IPS-NIHi11 (cell line): ENCODE measurements around the gene CXCL11.
"Not testable (repeated sequence)": the region's sequence is repeated elsewhere in the genome, so short reads cannot be mapped to it uniquely, and the experiment has no call there.

Source experiments
- DNase-seq: peaks from one replicate; pipeline ENCODE4 v3.0.0; 2012; ENCODE audit warnings: mixed read lengths, low spot score

Gene CXCL11

DNA sequence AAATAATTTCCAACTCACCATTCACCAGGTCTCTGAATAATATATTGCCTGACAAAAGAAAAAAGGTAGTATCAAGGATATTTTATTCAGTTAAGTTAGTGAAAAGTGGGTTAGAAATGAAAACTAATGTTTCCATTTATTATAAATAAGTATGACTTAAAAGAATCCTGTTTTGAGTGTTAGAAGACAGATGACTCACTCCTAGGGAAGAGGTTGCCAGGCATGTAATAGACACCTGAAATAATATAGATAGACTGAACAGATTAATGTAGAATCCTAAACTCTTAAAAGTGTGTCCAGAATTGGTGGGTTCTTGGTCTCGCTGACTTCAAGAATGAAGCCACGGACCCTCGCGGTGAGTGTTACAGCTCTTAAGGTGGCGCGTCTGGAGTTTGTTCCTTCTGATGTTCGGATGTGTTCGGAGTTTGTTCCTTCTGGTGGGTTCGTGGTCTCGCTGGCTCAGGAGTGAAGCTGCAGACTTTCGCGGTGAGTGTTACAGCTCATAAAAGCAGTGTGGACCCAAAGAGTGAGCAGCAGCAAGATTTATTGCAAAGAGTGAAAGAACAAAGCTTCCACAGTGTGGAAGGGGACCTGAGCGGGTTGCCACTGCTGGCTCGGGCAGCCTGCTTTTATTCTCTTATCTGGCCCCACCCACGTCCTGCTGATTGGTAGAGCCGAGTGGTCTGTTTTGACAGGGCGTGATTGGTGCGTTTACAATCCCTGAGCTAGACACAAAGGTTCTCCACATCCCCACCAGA, 6.5 kb upstream of the CXCL11 start:
- DNase-seq, result not testable (repeated sequence)

DNA sequence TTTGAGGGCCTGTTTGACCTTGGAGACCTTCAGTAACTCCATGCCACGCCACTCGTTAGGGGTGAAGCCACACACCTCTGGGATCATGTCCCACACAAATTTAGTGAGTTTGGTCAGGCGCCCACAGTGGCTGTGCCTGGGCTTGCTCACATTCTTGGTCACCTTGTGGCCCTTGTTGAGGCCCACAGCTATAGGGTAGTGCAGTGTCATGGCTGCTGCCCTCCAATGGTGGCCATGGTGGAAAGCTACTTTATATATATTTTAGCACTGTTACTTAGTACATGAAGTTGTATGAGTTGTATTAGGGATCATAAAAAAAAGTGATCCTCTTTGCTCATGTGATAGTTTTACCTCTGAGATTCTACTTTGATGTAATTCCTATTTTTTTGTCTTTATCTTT, 985 bp upstream of the CXCL11 start:
- DNase-seq, result no peak

DNA sequence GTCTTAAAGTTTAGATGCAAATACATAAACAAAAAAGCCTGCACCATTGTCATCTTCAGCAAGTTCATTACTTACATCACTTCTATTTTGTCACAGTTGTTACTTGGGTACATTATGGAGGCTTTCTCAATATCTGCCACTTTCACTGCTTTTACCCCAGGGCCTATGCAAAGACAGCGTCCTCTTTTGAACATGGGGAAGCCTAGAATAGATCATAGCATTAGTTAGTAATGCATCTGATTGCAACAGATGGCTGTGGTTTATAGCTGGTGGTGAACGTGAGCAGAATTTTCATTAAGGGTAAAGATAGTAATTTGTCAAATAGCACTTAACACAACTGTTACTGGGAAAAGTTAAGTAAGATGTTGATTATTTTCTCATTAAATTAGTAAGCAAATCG, 729 bp downstream of the CXCL11 start:
- DNase-seq, result no peak

DNA sequence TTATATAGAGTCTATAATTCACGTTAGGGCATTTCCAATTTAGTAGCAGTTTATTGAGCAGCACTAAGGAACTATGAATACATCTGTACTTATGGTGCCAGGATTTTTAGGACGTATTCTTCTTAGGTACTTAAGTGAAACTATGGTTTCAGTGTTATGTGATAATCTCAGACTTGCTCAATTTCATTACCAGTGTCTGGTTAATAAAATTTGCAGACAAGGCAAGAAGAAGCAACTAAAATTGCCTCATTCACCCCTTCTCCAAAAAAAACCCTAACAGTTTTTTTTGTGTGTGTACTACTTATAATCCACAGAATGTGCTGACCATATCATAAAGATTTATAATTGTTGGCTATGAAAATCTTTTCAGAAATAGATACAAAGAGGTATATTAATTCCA, 6.6 kb downstream of the CXCL11 start:
- no peak for DNase-seq

DNA sequence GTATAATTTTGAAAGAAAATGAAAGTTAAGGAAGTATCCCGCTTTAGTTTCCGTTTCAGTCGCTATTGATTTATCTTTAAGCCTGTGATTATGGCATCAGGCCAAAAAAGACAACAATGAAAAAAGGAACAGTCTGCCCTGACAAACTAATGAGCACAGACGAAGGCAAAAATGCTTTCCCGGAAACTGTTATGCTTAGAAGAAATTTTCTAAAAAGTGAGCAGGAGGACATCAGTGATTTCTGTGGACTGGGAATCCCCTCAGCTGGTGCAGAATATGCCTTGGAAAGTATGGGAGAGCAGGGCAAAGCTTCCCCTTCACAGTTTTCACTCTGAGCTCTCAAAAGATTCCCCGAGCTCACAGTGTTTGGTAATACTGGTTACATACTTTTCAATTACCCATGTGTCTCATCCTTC, 7.5 kb downstream of the CXCL11 start:
- DNase-seq, result no peak

DNA sequence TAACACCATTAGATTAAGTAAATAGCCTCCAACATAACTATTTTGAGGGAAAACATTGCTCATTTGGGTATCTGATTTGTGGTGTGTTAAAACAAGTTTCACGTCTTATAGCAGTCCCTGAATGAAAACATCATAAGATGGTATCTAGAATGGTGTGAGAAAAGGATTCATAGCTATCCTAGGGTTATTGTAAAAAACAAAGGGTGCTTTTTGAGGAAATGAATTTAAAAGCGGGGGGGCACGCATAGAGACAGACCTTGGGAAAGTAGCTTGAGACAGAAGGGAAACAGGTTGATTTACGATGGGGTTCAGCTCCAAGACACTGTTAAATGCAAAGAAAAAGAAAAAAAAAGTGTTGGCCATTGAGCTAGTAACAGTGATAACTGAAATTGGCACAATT, 11.8 kb downstream of the CXCL11 start:
- DNase-seq, result no peak

DNA sequence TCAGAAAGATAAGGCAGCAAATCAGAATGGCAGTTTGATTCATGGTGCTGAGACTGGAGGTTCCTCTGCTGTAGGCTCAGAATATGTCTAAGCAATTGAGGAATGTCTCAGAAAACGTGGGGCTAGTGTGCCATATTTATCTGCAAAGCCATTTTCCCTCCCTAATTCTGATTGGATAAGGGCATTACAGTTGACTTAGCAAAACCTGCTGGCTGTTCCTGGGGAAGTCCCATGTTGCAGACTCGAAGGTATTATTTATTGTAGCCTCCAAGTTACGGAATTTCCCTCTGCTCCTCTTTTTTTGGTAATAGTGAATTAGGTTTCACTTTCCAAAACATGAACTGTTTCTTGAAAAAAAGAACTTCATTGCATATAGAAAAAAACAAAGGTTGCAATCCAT, 12.5 kb downstream of the CXCL11 start, which contains the start of gene CXCL10:
TSS of gene CXCL10 (minus strand) at position 109 of the 400 bp plus-strand sequence. CDS start at position 43, 66 bp downstream.
- no peak for DNase-seq

DNA sequence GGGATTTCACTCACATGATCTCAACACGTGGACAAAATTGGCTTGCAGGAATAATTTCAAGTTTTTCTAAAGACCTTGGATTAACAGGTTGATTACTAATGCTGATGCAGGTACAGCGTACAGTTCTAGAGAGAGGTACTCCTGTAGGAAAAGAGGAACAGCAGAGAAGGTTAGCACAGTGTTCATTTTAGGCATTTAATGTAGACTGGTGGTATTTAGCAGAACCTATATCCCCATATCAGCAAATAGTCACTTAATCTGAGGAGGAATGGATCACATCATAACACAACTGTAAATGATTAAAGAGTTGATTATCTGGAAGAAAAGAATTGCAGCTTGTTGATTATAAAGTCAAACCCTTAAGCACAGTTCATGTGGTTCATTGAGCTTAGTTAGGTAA, 13.2 kb downstream of the CXCL11 start:
- DNase-seq, result no peak

DNA sequence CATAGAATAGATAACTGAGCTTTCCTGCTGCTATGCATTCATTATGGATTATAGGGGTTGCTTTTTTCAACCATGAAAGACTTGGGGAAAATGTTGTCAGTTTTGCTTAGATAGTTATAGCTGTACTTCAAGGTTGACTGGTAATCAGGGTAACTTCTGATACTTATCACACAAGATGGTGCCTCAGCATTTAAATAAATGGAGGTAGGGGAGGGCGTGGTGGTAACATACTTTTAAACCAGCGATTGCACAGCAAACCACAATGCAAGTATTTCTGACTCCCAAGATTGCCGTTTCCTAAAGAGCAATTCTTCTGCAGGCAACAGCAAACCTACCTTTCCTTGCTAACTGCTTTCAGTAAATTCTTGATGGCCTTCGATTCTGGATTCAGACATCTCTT, 13.8 kb downstream of the CXCL11 start:
- DNase-seq, result no peak

DNA sequence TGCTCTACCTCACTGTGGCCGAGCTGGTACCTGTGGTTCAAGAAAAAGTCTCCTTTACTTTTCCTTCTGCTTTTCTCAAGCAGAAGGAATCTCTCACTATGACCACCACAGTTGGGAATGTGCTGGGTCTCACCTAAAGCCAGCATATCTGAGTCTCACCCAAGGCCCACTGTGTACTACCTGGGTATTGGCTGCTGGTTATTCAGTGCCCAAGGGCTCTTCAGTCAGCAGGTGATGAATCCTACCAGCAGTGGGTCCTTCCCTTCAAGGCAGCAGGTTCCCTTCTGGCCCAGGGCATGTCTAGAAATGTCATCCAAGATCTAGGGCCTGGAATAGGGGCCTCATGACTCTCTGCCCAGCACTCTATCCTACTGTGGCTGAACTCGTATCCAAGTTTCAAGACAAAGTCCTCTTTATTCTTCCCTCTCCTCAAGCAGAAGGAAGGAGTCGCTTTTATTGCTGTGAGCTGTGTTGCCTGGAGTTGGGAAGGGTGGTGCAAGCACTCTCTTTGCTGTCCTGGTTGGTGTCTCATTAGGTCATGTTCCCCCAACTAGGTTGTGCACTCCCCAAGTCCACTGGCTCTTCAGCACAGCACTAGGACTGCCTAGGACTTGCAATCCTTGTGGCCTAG, 18.7 kb downstream of the CXCL11 start:
- DNase-seq, result no peak

DNA sequence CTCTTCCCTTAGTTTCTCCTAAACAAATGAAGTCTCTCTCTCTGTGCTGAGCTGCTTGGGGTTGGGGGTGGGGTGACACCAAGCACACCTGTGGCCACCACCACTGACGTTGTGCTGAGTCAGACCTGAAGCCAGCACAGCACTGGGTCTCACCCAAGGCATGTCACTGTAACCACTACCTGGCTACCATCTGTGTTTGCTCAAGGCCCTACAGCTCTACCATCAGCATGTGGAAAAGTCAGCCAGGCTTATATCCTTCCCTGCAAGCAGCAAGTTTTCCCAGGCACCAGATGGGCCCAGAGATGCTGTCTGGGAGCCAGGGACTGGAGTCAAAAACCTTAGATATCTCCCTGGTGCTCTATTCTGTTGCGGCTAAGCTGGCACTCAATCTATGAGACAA, 19.5 kb downstream of the CXCL11 start:
- no peak for DNase-seq

DNA sequence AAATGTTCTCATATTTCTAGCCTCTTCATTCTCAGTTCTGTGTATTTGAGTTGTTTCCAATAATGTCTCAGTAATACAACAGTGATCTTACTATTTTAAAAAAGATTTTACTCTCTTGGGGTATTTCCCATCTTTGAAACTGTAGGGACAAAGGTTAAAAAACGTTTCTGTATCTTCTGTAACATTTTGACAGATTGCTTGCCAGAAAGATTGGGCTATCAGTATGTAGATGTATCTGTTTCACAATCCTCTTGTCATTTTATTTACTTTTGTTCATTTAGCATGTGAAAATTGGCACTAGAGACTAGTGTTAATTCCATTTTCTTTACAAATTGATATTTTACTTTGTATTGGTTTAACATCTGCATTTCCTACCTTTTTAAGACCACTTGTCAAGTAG, 22.3 kb downstream of the CXCL11 start:
- DNase-seq, result no peak

DNA sequence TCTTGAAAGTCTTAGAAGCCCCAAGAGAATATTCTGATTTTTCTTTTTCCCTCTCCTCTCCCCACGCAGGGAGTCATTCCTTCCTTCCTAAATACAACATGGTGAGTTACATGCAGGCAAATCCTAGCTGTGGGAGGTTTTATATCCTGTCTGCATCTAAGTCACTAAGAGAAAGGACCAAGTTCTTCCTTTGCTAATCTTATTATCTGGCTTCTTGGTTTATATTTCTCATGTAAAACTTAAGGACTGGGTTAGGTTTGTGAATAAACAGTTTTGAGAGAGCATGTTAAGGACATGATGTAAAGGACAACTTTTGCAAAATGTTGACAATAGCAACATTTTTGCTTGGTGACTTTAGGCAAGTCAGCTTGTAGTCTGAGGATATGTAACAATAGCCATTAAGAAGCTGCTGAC, 23.5 kb downstream of the CXCL11 start:
- DNase-seq, result no peak

DNA sequence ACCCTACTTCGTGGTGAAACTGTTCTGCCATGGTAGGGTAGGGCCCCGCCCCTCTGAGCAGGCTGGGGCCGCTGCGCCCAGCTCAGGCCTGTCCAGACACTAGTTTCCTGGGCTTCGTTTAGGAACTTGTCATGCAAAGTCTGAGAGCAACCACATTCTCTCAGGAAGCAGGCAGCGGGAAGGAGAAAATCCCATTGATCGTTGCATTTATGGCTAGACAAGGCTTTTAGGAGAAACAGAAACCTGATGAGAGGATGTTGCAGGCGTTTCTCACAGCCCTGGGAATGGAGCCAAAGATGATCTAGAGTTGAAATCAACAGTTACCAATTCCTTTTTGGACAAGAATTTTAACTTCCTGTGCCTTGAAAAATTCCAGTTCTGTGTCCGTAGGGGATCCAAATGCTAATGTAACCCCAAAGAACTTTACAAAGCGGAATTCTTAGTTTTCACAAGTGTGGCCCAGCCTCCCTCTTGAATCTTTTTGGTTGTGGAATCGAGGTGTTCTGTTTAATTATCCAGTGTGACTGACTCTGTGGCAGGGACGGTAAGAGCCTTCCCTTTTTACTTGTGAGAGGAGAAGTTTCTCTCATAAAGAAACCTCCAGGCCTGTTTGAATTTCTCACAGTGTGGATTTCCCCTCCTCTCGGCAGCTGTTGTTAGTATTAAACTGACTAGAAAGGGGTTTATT, 24.0 kb downstream of the CXCL11 start:
- DNase-seq, result peak; percentile 35

DNA sequence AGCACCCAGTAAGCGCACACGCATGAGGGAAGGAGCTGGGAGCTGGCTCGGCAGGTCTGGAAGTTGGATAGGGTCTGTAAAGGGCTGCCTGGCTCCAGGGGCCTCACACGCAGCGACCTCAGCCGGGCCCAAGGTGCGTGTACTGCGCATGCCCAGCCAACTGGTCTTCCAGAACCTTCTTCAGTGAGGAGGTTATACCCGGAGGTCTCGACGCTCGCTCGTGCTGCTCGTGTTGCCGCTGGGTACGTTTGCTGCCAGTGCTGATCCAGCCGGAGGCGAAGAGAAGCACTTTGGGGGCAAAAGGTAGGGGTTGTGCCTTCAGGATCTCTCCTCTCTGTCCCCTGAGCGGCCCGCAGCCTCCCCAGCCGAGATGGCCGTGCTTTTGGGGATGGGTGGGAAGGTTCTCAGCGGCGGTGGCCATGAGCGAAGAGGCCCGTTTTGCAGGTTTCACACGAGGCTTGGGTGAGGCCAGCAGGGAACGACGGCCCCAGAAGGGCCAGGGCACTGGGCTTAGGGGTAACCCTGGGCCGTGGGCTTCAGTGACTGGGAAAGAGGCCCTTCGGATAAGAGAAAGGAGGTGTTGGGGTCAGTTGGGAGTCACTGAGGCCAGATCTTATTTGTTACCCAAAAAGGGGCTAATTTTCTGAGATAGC, 24.7 kb downstream of the CXCL11 start:
- no peak for DNase-seq

DNA sequence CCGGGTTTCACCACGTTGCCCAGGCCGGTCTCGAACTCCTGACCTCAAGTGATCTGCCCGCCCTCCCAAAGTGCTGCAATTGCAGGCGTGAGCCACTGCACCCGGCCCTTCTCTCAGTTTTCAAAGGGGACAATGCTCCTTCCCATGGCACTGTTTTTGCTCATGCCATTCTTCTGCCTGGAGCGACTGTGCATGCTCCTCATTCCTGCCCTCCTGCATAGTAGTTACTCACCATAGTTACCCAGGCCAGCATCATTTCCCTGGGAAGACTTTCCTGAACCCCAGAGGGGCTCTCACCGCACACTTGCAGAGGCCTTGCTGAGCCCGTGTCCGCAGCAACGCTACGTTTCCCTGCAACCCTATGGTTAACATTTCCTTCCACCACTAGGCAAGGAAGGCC, 25.3 kb downstream of the CXCL11 start:
- DNase-seq, result no peak

DNA sequence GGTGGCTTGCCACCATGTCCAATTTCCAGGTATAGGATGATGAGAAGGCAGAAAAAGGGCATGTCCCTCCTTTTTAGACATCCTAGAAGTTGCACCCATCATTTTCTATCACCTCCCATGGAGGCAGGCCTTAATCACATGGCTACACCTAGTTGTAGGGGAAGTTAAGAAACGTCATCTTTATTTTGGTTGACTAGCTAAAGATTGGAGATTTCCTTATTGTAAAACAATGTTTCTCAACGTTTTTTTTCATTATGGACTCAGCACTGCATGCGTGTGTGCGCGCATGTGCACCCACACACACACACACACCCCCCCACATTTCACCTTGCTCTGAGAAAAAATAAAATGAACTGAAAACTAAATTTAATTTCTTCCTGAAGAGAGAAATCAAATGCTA, 26.6 kb downstream of the CXCL11 start:
- DNase-seq, result no peak

DNA sequence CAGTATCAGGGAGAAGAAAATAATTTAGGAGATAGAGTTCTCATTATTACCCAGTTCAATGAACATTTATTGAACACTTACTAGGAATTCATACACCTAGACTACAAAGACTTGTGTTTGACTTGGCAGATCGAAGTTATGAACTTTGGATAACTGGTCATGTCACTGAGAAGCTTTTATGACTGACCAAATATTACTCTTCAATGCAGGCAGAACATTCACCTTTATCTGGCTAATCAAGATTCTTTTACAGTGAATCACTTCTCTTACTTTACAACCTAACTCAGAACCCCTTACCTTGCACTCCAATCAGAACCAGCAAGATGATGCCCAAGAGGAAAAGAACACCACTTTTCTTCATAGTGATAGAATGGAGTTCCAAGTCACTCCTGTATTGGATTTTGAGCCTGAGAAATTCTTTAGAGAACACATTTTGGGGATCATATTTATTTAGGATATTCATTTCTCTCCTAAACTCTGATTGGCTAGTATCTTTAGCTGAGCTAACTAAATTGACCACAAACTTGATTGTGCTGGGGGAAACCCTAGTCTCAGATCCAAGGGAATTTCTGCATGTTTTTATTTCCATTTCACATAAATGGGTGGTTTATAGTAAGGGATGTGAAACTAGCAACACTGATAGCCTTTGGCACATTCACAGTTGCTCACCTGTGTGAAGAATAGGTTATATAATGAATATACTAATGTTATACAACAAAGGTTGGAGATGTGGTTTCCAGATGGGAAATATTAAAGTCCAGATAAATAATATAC, 28.6 kb downstream of the CXCL11 start, which contains the start of gene CXCL9:
TSS of gene CXCL9 (minus strand) at position 421 of the 774 bp plus-strand sequence. CDS start at position 361, 60 bp downstream.
- no peak for DNase-seq

DNA sequence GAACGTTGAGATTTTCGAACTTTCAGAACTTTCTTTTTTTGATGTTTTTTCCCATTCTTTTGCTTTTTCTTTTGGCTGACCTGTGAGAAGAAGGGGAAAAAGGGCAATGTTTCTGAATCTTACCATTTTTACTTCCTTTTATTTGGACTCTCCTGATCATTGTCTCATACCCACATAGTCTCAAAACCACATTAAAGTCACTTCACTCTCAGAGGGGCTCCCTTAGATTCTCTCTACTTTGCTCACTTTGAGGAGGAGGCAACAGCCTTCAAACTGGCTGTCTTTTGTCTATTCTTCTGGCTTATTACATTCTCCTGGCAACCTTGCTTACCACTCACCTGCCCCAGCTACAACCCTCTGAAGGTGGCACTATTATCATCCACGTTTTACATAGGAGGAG, 32.2 kb downstream of the CXCL11 start:
- DNase-seq, result no peak

DNA sequence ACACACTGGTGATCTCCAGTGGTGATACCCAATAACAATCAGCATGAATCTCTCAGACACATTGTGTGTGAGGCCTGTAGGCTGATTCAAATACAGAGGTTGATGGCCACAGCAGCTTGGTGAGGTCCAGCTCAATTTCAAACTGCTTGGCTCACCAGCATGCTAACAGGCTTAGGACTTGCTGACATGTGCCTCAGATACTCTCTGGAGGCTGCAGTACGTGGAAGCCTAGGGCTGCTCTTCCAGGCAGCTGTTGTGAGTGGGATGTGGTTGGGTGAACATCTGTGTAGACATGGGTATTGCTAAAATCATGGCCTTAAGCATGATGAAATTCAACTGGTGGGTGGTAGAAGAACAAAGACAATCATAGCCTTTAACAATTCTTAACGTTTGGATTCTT, 32.8 kb downstream of the CXCL11 start:
- no peak for DNase-seq

DNA sequence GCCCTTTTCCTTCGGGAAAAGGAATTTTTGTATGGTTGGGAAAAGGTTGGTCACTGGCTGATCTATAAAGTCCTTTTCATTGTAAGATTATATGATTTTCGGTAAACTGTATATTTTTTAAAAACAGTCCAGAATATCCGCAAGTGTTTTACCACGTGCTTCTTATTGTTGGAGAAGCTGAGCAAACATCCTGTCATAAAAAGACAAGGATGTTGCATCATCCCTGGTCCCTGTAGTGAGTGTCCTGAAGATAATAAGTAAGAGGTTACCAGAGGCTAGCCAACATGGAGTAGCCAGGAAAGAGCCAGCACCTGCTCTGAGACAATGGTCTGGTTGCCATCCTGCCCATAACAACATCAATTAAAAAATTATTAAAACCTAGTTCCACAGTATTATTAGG, 33.7 kb downstream of the CXCL11 start:
- DNase-seq, result no peak

DNA sequence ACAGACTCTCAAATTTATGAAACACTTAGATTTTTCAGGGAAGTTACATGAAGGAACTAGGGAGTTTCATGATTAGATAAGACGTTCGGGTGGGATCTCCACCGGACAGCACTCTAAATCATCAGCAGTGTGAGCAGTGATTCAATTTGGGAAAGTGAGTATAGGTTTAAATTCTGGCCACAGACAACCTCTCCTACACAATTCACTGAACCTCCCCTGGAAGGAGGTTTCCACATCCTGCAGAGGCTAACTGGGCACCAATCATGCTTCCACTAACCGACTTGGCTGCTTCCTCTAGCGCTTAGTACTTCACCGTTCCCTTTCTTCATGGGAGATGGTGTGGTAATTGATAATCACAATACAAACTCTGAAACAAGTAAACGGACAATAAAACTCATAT, 34.2 kb downstream of the CXCL11 start:
- DNase-seq, result no peak
